ENCODE results near the gene RHOV. TPM values are rescaled to one million over a fixed set of nuclear protein-coding genes. Genes with fewer than 3 reads are reported as not detected.

RHOV gene
- total and polyA plus RNA-seq, 10 of the 15 experiments (the other 5 are each of a cell fraction or from before 2014, with no cell fraction given): 0.24 to 39.3 (median 9.3) TPM

- TF ChIP-seq NKRF (conservative IDR thresholded peaks at IDR 0.05) (no peak), TARDBP (IDR thresholded peaks at IDR 0.05; ENCODE audit: borderline replicate concordance) (no peak), JUND (IDR thresholded peaks at IDR 0.05; ENCODE audit: low read depth, low read length) (no peak), ASH2L (IDR thresholded peaks at IDR 0.05; ENCODE audit: borderline replicate concordance, low read depth) (no peak), CBFB (IDR thresholded peaks at IDR 0.05; ENCODE audit: low read depth) (no peak), E2F8 (IDR thresholded peaks at IDR 0.05; ENCODE audit: low read depth, partially characterized antibody) (no peak), SMAD1 (IDR thresholded peaks at IDR 0.05; ENCODE audit: low read depth, partially characterized antibody) (no peak), CEBPB (IDR thresholded peaks at IDR 0.05; ENCODE audit: borderline replicate concordance in 1 of 2, low read depth in 2 of 2, low read length in 2 of 2) (no peak), SRF (IDR thresholded peaks at IDR 0.05; ENCODE audit: low read depth in 2 of 2, low read length in 2 of 2) (no peak), ZBTB4 (CRISPR knock-in tag; IDR thresholded peaks at IDR 0.05) (no peak), HCFC1 (IDR thresholded peaks at IDR 0.05; ENCODE audit: low read length) (no peak), EP300 (IDR thresholded peaks at IDR 0.05; ENCODE audit: borderline replicate concordance in 1 of 2, control insufficient read depth in 1 of 2, low read depth in 2 of 2, low read length in 2 of 2) (no peak), RBBP5 (conservative IDR thresholded peaks at IDR 0.05) (no peak), RFX5 (IDR thresholded peaks at IDR 0.05; ENCODE audit: low read depth, low read length) (no peak)
- TF ChIP-seq, protein P1, sequence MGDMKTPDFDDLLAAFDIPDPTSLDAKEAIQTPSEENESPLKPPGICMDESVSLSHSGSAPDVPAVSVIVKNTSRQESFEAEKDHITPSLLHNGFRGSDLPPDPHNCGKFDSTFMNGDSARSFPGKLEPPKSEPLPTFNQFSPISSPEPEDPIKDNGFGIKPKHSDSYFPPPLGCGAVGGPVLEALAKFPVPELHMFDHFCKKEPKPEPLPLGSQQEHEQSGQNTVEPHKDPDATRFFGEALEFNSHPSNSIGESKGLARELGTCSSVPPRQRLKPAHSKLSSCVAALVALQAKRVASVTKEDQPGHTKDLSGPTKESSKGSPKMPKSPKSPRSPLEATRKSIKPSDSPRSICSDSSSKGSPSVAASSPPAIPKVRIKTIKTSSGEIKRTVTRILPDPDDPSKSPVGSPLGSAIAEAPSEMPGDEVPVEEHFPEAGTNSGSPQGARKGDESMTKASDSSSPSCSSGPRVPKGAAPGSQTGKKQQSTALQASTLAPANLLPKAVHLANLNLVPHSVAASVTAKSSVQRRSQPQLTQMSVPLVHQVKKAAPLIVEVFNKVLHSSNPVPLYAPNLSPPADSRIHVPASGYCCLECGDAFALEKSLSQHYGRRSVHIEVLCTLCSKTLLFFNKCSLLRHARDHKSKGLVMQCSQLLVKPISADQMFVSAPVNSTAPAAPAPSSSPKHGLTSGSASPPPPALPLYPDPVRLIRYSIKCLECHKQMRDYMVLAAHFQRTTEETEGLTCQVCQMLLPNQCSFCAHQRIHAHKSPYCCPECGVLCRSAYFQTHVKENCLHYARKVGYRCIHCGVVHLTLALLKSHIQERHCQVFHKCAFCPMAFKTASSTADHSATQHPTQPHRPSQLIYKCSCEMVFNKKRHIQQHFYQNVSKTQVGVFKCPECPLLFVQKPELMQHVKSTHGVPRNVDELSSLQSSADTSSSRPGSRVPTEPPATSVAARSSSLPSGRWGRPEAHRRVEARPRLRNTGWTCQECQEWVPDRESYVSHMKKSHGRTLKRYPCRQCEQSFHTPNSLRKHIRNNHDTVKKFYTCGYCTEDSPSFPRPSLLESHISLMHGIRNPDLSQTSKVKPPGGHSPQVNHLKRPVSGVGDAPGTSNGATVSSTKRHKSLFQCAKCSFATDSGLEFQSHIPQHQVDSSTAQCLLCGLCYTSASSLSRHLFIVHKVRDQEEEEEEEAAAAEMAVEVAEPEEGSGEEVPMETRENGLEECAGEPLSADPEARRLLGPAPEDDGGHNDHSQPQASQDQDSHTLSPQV (IDR thresholded peaks at IDR 0.05): peak; percentile 69; the same call in 1 of the 2 replicates
Observed at GRCh38 chr15:40891810-40892446, 17.9 kb upstream of the RHOV start (continued).
